K562 (cell line): ENCODE results near the gene HS6ST1.

ENCODE experiments used
- ETV5 ChIP-seq: sonication (generic); formaldehyde crosslinking; IDR thresholded peaks from 2 replicates; pipeline ENCODE4 v1.4.0; 2020; ENCODE audit warnings: low read depth, mild to moderate bottlenecking, missing genetic modification reagents
- HNRNPUL1 ChIP-seq: fragments of 200-400 bp; formaldehyde crosslinking; IDR thresholded peaks from 2 replicates; pipeline ENCODE4 v1.6.1; 2017; ENCODE audit warnings: low read length
- NFE2L1 ChIP-seq: fragments of 450-650 bp; IDR thresholded peaks from 2 replicates; pipeline ENCODE4 v1.6.1; 2016; ENCODE audit warnings: missing genetic modification characterization, low read depth, mild to moderate bottlenecking, missing compliant biosample characterization, moderate library complexity, borderline replicate concordance
- NFIC ChIP-seq: fragments of 450-650 bp; IDR thresholded peaks from 2 replicates; pipeline ENCODE4 v1.6.1; 2017; ENCODE audit warnings: mild to moderate bottlenecking, inconsistent platforms
- POLR2AphosphoS5 ChIP-seq: IDR thresholded peaks from 2 replicates; pipeline ENCODE4 v1.6.1; 2011; ENCODE audit warnings: mild to moderate bottlenecking, low read depth, low read length, moderate library complexity; ENCODE audit not compliant: control insufficient read depth, insufficient read depth
- SMAD2 ChIP-seq: fragments of 150-350 bp; IDR thresholded peaks from 2 replicates; pipeline ENCODE4 v1.6.1; 2014; ENCODE audit warnings: low read depth, mild to moderate bottlenecking, low read length
- TARDBP ChIP-seq: fragments of 450-650 bp; IDR thresholded peaks from 2 replicates; pipeline ENCODE4 v1.6.1; 2016
- TRIM24 ChIP-seq, 2 experiments: fragments of 450-650 bp; IDR thresholded peaks; 2 replicates each; pipeline ENCODE4 v1.6.1; 2016

GRCh38 chr2:128324008-128324896 lies 5.6 kb upstream of the HS6ST1 start:
- no peak for TF ChIP-seq NFIC
- no peak for TF ChIP-seq NFE2L1 (tag)
- no peak for TF ChIP-seq TRIM24 (IDR thresholded peaks at IDR 0.05)
- TF ChIP-seq ETV5 (CRISPR knock-in tag): no peak
- no peak for TF ChIP-seq HNRNPUL1
- no peak for TF ChIP-seq SMAD2
- TF ChIP-seq POLR2AphosphoS5: no peak
- TF ChIP-seq TARDBP: no peak
